Retina (tissue), 1 donor: ENCODE data around the gene PDPR.
A peak's percentile ranks its signal among the peaks of the same experiment; 100 is the strongest.
"Not testable (repeated sequence)": the region's sequence is repeated elsewhere in the genome, so short reads cannot be mapped to it uniquely, and the experiment has no call there.

ENCODE experiments used
- DNase-seq: peaks from one replicate; pipeline ENCODE4 v3.0.0-alpha.2; 2016

Gene PDPR

DNA sequence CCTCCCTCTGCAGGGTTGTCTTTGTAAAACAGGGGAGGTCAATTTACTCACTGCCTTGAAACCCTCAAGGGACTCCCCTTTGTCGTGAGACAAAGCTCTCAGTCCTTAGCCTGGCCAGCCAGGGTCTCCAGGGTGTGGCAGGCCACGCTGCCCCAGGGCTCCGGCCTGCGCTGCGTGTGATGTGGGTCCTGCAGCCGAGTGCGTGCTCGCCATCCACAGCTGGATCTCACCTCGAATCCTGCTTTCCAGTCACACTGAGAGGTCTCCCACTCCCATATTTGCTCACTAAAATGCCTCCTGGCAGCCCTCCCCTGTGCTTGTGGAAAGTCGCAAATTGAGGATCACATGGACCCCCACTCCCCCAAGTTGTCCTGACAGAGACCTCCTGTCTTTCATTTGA, 49.5 kb downstream of the PDPR start:
- peak; percentile 23 for DNase-seq

DNA sequence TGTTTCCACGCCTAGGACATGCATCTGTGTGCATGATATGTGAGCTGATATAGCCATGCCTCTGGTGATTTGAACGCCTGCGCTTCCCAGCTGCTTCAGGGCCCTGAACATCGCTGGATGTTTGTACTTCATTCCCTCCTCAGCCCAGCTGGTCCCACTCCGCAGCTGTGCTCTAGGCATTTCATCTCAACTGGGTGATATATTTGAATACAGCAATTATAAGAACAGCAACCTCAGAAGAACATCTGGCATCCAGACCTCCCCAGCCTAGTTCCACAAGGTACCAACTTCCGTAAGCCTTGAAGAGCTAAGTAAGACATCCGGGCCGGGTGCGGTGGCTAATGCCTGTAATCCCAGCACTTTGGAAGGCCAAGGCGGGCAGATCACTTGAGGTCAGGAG, 52.6 kb downstream of the PDPR start:
- DNase-seq, result not testable (repeated sequence)

DNA sequence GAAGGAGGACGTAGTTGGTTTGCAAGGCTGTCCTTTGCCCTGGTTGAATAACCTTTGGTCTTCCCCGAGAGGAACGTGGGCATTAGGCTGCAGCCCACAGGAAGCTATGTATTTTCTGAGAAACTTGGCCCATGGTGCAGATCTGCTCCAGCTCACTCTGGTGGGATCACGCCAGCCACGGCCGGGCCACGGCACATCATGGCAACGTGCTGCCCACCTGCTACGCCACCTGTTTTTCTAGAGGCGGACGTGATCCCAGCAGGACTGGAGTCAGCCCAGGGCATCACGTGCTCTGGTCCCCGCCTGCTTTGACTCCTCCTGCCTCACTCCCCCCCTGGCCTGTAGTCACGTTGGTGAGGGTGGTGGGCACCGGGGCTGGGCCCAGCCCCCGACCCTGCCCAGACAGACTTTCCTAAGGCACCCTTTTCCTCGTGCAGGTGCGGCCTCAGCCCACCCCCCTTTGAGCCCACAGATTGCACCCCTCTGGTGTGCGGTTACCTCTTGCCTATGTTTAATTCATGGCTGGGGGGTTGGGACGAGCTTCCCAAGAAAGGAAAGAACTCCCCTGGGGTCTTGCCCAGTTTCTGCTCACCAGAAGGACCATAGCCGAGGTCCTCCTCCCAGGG, 59.2 kb downstream of the PDPR start, which contains the start of gene CLEC18C:
TSS of gene CLEC18C (plus strand) at position 576 of the 626 bp plus-strand sequence. CDS start 492 bp downstream, outside the sequence.
- DNase-seq, result not testable (repeated sequence)

DNA sequence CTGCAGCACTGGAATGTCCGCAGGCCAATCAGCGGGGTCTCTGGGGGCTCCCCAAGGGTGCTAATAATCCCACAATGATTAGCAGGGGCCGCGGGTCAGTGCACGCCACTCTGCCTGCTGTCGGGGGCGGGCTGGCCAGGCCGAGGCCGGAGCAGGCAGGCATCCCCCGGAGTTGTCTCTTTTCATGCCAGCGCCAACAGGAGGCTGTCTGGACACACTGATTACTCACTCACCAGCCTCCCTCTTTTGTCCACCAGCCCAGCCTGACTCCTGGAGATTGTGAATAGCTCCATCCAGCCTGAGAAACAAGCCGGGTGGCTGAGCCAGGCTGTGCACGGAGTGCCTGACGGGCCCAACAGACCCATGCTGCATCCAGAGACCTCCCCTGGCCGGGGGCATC, 59.8 kb downstream of the PDPR start:
- DNase-seq, result not testable (repeated sequence)

DNA sequence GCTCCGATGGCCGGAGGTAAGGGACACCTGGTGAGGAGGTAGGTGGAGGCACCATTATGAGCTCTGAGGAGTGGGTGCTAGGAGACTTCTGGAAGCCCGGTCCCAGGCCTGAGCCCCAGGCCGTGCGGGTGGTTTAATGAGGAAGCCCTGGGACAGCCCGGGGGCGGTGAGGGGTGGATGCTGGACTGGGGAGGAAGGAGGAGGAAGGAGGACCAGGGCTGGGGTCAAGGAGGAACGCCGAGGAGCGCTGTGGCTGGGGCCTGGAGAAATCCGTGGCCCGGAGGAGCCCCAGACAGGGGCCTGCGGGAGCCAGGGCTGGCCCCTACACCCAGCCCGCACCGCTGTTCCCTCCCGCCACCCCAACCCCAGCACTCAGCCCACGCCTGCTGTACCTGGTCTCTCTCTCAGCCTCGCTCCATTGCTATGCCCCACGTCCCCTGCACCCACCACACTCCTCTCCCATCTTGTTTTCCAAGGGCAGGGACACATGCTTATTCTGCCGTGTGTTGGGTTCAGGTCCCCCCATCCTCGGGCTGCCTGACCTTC, 60.3 kb downstream of the PDPR start:
- DNase-seq, result not testable (repeated sequence)

DNA sequence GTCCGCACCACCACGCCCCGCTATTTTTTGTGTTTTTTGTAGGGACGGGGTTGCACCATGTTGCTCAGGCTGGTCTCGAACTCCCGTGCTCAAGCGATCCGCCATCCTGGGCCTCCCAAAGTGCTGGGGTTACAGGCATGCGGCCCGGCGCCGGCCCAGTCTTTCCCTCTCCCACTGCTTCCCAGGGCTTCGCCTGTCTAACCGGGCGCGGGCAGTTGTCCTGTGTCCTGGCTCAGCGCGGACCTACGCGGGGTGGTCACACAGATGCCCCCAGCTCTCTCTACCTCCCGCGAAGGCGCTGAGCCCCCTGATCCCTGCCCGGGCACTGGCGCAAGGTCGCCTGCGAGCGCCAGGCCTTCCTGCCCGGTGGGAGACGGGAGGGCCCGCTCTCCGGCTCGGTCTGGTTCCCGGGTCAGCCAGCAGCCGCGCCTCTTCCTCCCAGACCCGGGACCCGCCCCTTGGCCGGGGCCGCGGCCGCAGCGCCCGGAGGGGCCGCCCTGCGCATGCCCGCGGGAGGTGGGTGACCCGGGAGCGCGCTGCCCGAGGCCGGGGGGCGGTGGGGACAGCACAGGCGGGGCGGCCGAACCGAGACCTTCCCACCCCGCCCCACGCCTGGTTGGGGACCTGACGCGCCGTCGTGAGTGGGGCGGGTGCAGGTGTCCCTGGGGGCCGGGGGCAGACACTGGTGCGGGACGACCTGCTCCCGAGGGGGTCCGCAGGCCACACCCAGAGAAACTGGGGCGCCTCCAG, 73.9 kb downstream of the PDPR start:
- not testable (repeated sequence) for DNase-seq

DNA sequence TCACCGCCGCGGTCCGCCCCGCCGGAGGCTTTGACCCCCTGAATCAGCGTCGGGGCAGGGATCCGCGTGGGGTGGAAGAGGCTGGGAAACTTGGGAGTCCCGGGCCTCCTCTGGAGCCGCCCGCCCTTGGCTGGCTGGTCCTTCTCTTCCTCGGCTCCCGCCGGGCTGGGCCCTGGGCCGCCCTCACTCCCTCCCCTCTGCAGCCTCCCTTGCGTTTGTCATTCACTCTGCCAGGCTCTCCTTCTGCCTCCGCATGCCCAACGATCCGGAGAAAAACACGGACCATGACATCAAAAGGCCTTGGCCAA, 74.4 kb downstream of the PDPR start:
- DNase-seq, result not testable (repeated sequence)

DNA sequence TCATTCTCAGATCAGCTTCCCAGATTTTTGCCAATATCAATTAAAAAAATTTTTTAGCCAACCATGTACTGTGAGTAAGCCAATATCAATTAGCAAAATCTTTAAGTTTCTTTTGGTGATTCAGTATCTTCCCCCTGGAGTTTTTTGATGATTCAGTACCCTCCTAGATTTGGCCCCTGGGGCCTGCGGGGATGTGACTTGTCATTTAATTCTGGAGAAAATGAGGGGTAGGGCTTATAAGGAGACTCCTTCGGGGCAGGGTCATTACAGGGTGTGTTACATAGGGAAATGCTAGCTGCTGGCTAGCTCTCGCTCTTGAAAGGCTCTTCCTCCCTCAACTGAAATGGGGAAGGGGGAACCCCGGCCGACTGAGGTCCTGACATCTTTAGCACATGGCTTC, 76.4 kb downstream of the PDPR start:
- DNase-seq, result not testable (repeated sequence)

DNA sequence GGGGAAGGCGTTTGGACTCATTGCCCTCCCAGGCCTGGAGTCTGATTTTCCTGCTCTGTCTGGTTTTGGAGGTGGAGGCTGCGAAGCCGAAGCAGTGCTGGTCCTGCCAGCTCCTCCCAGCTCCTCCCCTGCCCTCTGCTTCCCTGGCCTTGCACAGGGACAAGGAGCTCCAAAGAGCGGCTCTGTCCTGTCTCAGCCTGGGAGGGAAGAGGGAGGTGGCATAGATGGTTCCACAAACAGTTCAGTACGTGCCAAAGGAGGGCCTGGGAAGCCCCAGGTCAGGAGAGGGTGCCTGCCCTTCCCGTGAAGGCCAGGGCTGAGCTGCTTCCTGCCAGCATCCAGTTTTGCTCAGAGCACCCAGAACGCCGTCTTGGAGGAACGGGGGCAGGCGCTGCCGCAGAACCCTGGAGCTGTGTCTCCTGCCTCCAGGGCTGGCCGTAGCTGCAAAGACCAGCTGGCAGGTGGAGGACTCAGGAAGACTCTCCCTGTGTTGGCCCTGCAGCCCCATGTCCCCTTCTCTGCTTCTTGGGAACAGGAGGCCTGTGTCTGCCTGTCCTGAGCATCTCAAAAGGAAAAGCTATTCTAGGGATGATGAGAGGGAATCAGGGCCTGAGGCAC, 82.7 kb downstream of the PDPR start:
- not testable (repeated sequence) for DNase-seq

DNA sequence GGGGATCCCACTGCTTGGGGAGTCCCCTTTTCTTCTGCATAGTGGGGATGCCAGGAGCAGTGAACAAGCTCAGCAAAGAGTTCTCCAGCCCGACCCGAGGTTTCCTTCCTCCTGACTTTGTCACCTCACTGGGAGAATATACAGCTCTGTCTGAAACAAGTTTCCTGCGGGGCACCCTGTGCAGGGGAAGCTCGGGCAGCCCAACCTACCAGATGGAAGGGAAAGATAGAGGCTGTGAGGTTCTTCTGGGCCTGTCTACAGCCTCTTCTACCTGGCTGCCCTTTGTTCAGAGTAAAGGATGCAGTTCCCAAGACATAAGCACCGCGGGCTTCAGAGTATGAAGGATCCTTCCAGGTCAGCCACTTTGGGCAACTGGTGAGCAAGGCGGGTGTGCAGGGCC, 83.5 kb downstream of the PDPR start:
- DNase-seq, result not testable (repeated sequence)

DNA sequence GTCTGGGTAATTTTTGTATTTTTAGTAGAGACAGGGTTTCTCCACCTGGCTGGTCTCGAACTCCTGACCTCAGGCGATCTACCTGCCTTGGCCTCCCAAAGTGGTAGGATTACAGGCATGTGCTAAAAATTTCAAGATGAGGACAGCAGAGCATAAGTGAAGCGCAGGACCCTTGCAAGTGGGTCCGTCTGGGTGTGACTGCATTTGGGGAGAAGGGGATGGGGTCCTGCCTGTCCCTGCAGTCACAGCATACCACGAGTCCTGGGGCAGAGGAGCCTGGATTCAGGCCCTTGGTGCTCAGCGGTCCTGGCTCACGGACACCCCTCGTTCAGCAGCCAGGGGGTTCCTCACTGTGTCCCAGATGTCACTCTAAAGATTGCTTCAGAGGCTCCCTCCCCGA, 84.1 kb downstream of the PDPR start:
- not testable (repeated sequence) for DNase-seq

DNA sequence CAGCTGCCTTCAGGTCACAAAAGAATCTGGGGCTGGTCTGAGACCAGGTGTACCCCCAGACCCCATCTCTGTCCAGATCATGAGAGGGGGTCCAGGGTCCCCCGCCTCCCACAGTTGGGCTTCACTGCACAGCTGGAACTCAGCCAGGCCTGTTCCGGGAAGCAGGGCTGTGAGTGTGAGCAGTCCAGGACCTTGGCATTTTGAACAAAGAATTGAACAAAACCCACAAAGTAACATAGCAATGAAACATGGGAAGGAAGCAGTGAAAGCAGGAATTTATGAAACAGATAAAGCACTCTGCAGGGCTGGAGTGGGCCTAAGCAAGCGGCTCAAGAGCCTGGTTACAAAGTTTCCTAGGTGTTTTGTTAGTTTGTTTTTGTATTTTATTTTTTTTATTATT, 84.5 kb downstream of the PDPR start:
- DNase-seq, result not testable (repeated sequence)

DNA sequence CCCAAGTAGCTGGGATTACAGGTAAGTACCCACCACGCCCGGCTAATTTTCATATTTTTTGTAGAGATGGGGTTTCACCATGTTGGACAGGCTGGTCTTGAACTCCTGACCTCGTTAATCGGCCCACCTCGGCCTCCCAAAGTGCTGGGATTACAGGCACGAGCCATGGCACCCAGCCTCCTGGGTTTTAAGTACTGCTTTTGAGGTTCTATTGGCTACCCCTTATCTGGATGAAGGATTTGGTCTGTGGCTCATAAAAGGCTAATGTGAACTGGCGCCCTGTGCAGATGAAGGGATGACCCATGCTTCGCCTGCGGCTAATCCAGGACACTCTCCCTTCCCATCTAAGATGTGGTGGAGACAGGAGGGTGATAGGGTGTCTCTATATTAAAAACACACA, 85.0 kb downstream of the PDPR start:
- DNase-seq, result not testable (repeated sequence)

DNA sequence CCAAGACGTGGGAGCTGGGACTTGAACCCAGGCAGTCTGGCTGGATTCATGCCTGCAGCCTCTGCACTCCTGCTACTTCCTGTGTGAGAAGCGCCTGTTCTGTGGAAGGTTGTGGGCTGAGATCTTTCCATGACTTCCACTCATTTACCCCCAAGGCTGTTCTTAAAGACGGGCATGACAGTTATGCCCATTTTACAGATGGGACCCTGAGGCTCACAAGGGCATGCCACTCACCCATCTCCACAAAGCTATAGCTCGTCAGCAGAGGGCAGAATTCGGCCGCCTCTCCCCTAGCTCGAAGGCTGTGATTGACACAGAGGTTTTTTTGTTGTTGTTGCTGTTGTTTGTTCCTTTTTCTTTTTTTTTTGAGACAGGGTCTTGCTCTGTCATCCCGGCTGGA, 85.9 kb downstream of the PDPR start:
- DNase-seq, result not testable (repeated sequence)

DNA sequence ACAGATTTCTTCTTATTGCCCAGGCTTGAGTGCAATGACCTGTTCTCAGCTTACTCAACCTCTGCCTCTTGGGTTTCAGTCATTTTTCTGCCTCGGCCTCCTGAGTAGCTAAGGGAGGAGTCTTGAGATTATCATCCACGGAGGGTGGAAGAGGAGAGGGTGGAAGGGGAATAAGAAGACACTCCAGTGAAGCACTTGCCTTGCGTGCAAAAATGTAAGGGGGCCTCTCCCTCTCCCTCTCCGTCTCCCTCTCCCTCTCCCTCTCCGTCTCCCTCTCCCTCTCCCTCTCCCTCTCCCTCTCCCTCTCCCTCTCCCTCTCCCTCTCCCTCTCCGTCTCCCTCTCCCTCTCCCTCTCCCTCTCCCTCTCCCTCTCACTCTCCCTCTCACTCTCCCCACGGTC, 89.4 kb downstream of the PDPR start:
- not testable (repeated sequence) for DNase-seq

DNA sequence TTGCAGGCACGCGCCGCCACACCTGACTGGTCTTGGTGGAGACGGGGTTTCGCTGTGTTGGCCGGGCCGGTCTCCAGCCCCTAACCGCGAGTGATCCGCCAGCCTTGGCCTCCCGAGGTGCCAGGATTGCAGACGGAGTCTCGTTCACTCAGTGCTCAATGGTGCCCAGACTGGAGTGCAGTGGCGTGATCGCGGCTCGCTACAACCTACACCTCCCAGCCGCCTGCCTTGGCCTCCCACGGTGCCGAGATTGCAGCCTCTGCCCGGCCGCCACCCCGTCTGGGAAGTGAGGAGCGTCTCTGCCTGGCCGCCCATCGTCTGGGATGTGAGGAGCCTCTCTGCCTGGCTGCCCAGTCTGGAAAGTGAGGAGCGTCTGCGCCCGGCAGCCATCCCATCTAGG, 89.9 kb downstream of the PDPR start:
- not testable (repeated sequence) for DNase-seq

DNA sequence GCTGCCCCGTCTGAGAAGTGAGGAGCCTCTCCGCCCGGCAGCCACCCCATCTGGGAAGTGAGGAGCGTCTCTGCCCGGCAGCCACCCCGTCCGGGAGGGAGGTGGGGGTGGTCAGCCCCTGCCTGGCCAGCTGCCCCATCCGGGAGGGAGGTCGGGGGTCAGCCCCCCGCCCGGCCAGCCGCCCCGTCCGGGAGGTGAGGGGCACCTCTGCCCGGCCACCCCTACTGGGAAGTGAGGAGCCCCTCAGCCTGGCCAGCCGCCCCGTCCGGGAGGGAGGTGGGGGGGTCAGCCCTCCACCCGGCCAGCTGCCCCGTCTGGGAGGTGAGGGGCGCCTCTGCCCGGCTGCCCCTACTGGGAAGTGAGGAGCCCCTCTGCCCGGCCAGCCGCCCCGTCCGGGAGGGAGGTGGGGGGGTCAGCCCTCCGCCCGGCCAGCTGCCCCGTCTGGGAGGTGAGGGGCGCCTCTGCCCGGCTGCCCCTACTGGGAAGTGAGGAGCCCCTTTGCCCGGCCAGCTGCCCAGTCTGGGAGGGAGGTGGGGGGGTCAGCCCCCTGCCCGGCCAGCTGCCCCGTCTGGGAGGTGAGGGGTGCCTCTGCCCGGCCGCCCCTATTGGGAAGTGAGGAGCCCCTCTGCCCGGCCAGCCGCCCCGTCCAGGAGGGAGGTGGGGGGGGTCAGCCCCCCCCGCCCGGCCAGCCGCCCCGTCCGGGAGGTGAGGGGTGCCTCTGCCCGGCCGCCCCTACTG, 90.7 kb downstream of the PDPR start:
- not testable (repeated sequence) for DNase-seq

DNA sequence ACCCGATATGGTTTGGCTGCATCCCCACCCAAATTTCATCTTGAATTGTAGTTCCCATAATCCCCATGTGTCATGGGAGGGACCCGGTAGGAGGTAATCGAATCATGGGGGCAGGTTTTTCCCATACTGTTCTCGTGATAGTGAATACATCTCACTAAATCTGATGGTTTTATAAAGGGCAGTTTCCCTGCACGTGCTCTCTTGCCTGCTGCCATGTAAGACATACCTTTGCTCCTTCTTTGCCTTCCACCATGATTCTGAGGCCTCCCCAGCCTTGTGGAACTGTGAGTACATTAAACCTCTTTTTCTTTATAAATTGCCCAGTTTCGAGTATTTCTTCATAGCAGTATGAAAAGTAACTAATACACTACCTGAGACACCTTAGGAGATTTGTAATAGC, 92.2 kb downstream of the PDPR start:
- not testable (repeated sequence) for DNase-seq
